Measurements from ENCODE around the gene FAM83B.

- TF ChIP-seq POLR2A (IDR thresholded peaks at IDR 0.05): no peak
- TF ChIP-seq CTCF (IDR thresholded peaks at IDR 0.05): no peak
Measured at GRCh38 chr6:54971825-54972224, 125.3 kb downstream of the FAM83B start.
